KMS-11 (cell line): ENCODE data around the gene TP53I13.
A peak's percentile ranks its signal among the peaks of the same experiment; 100 is the strongest.

Experiments
- H2AFZ ChIP-seq: fragments of 200-600 bp; sonication (generic); 2 replicates; pipeline ENCODE4 v1.6.1; 2016; ENCODE audit warnings: antibody characterized with exemption, mixed run types, low read depth
- H3K27ac ChIP-seq: fragments of 200-600 bp; sonication (generic); 2 replicates; pipeline ENCODE4 v1.6.1; 2016; ENCODE audit warnings: mild to moderate bottlenecking, mixed run types
- H3K27me3 ChIP-seq: fragments of 200-600 bp; sonication (generic); 2 replicates; pipeline ENCODE4 v1.6.1; 2017; ENCODE audit warnings: mild to moderate bottlenecking, low read depth, mixed run types, moderate library complexity; ENCODE audit not compliant: insufficient read depth
- H3K36me3 ChIP-seq: fragments of 200-600 bp; sonication (generic); 2 replicates; pipeline ENCODE4 v1.6.1; 2017; ENCODE audit warnings: mild to moderate bottlenecking, mixed run types; ENCODE audit not compliant: insufficient read depth
- H3K4me1 ChIP-seq: fragments of 200-600 bp; sonication (generic); 2 replicates; pipeline ENCODE4 v1.6.1; 2016; ENCODE audit warnings: mild to moderate bottlenecking, low read depth, mixed run types; ENCODE audit not compliant: poor library complexity, severe bottlenecking
- H3K4me2 ChIP-seq: fragments of 200-600 bp; sonication (generic); 2 replicates; pipeline ENCODE4 v1.7.0; 2016; ENCODE audit warnings: mild to moderate bottlenecking, mixed run types
- H3K4me3 ChIP-seq: fragments of 200-600 bp; sonication (generic); IDR thresholded peaks from 2 replicates; pipeline ENCODE4 v1.6.1; 2017; ENCODE audit warnings: low read depth, low read length, mixed read lengths; ENCODE audit not compliant: insufficient read depth
- H3K79me2 ChIP-seq: fragments of 200-600 bp; sonication (generic); 2 replicates; pipeline ENCODE4 v1.6.1; 2016; ENCODE audit warnings: low read depth, mixed run types; ENCODE audit not compliant: insufficient read depth
- H3K9ac ChIP-seq: fragments of 200-600 bp; sonication (generic); 2 replicates; pipeline ENCODE4 v1.6.1; 2016; ENCODE audit warnings: mild to moderate bottlenecking, mixed run types
- H4K20me1 ChIP-seq: fragments of 200-600 bp; sonication (generic); 2 replicates; pipeline ENCODE4 v1.6.1; 2016; ENCODE audit warnings: mild to moderate bottlenecking, mixed run types; ENCODE audit not compliant: insufficient read depth
- TF ChIP-seq, protein P1 (sequence below): fragments of 200-600 bp; sonication (generic); conservative IDR thresholded peaks from 2 replicates; pipeline ENCODE4 v1.6.1; 2017; ENCODE audit warnings: low read depth, mild to moderate bottlenecking, antibody characterized with exemption, low read length, moderate library complexity, mixed read lengths

Gene TP53I13

DNA sequence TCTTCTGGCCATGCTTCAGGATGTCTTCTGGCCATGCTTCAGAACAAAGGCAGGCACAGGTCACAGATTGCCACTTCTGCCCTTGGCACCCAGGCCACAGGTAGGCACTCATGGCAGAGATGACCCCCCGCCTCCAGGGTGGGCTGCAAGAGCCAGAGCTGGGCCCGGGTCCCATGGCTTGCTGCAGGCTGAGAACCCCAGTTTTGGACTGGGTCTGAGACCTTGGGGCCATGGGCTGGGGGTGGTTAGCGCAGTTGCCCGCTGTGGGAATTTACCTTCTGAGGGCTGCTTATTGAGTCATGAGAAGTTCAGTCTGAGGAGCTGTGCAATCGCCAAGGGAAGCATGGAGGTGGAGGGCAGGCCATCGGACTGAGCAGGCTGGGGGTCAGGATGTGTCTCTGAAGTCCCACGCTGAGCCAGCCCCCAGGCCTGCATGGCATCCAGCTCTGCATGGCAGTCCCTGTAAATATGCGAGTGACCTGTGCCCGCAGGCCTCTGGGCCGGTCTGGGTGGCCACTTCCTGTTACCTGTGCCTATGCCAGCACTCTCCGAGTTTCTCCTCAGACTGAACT lies 26.1 kb downstream of the TP53I13 start:
- Histone ChIP-seq H3K36me3 (no peaks in the 10 kb centered on the region), H3K79me2 (no peaks in the 10 kb centered on the region), H3K4me2 (peak overlapping the region; percentile 78; the same call in 1 of the 2 replicates), H4K20me1 (no peaks in the 10 kb centered on the region), H2AFZ (no peak overlapping the region), H3K4me1 (peaks cover 27% of the 10 kb centered on the region), H3K4me3 (no peak overlapping the region), H3K27me3 (no peaks in the 10 kb centered on the region), H3K27ac (no peak overlapping the region), H3K9ac (no peak overlapping the region)
- TF ChIP-seq, protein P1, sequence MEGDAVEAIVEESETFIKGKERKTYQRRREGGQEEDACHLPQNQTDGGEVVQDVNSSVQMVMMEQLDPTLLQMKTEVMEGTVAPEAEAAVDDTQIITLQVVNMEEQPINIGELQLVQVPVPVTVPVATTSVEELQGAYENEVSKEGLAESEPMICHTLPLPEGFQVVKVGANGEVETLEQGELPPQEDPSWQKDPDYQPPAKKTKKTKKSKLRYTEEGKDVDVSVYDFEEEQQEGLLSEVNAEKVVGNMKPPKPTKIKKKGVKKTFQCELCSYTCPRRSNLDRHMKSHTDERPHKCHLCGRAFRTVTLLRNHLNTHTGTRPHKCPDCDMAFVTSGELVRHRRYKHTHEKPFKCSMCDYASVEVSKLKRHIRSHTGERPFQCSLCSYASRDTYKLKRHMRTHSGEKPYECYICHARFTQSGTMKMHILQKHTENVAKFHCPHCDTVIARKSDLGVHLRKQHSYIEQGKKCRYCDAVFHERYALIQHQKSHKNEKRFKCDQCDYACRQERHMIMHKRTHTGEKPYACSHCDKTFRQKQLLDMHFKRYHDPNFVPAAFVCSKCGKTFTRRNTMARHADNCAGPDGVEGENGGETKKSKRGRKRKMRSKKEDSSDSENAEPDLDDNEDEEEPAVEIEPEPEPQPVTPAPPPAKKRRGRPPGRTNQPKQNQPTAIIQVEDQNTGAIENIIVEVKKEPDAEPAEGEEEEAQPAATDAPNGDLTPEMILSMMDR: no peak

DNA sequence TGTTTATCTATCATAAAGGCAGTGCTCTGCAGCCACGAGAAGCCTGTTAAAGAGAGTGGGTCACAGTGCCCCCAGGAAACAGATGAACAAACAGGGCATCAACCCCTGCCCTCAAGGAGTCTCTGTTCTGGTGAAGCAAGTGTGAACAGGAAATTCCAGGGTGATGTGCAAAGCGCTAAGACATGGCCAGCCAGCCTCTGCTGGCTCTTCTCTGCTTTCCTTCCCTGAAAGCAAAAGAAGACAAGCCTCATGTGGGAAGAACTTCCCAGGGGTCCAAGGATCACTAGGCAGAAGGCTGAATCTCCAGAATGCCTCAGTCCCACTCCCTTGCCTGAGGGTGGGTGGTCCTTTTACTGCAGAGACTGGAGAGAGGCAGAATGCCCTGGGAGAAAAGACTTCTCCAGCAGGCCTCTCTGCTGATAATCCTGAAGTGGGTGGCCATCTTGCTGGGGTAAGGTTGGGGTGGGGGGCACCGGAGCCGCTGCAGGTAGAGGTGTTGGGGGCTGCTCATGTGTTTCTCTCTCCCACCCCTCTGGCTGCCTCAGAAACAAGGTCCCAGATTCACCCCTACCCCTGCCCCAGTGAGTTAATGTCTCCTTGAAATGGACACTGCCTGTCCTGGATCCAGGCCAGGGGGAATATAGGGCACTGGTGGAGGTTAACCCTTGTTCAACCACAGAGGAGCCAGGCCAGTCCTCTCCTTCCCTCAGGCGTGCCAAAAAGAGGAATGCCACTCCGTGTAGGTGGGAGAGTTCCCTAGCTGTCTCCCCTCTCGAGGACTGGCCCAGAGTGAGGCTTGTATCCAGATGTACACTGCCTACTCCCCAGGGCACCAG lies 26.8 kb downstream of the TP53I13 start:
- H3K9ac ChIP-seq: no peak overlapping the region
- no peak overlapping the region for H3K4me2 ChIP-seq
- no peak overlapping the region for H3K4me3 ChIP-seq
- H3K4me1 ChIP-seq: peaks cover 25% of the 10 kb centered on the region
- H3K27ac ChIP-seq: no peak overlapping the region
- H4K20me1 ChIP-seq: no peaks in the 10 kb centered on the region
- no peaks in the 10 kb centered on the region for H3K27me3 ChIP-seq
- H2AFZ ChIP-seq: no peak overlapping the region
- no peaks in the 10 kb centered on the region for H3K36me3 ChIP-seq
- TF ChIP-seq, protein P1: no peak
- no peaks in the 10 kb centered on the region for H3K79me2 ChIP-seq

DNA sequence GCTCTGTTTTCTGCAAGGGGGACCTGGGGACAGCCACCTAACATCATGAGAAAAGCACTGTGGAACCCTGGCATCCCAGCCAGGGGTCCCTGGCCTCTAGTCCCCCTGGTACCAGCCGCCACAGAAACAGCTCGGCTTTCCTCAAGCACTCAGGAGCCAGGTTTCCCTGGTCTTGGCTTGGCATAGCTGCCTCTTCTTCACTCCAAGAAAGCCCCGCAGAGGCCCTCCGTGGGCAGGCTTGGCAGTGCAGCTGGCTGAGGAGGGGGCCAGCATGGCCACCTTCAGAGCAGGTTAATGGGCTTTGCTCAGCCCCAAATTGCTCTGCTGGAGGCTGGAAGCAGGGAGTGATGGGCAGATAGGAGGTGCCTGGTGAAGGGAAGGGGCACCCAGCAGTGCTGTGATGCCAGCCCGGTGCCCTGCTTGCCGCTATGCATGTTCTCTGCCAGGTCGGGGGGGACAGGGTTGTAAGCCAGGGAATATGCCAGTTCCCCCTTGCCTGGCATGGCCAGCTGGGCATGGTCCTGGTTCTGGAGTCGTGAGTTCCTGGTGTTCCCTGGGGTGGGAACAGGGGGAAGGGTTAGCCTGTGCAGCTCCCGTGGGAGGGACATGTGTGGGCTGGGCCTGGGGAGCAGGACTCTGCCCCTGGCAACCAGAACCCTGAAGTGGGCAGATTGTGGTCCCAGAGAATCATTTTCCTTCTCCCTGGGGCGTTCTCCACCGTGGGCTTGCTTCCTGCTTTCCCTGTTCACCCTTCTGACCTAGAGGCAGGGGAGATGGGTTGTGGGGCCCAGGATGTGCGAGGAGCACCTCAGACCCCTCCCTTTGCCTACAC lies 27.7 kb downstream of the TP53I13 start:
- no peaks in the 10 kb centered on the region for H4K20me1 ChIP-seq
- H3K27ac ChIP-seq: no peak overlapping the region
- H3K4me1 ChIP-seq: peaks cover 33% of the 10 kb centered on the region
- H3K4me2 ChIP-seq: no peak overlapping the region
- no peaks in the 10 kb centered on the region for H3K79me2 ChIP-seq
- H2AFZ ChIP-seq: no peak overlapping the region
- no peaks in the 10 kb centered on the region for H3K27me3 ChIP-seq
- H3K9ac ChIP-seq: no peak overlapping the region
- no peak overlapping the region for H3K4me3 ChIP-seq
- H3K36me3 ChIP-seq: no peaks in the 10 kb centered on the region
- TF ChIP-seq, protein P1: no peak

DNA sequence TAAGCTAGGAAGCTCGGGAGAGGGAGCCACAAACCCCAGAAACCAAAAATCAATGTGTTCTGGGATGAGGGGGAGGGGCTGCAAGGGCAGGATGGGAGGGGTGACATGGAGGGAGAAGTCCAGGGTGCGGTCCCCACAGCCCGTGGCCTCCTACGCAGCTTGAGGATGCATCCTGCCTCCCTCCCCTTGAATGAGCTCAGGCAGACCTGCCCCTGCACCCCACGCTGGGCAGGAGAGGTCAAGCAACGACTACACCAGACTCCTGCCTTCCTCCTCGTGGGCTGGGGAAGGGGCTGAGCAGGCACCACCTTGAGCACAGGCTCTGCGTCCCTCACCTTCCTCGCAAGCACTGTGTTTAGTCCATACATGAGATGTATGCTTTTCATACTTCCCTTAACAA lies 28.3 kb downstream of the TP53I13 start:
- Histone ChIP-seq H3K27ac (no peak overlapping the region), H3K4me2 (no peak overlapping the region), H3K36me3 (no peaks in the 10 kb centered on the region), H3K79me2 (no peaks in the 10 kb centered on the region), H3K4me1 (peaks cover 34% of the 10 kb centered on the region), H2AFZ (no peak overlapping the region), H4K20me1 (no peaks in the 10 kb centered on the region), H3K4me3 (no peak overlapping the region), H3K9ac (no peak overlapping the region), H3K27me3 (no peaks in the 10 kb centered on the region)
- TF ChIP-seq, protein P1: no peak
